ENCODE results near the gene TBC1D3G. TPM values are rescaled to one million over a fixed set of nuclear protein-coding genes. Genes with fewer than 3 reads are reported as not detected.
"Not testable (repeated sequence)": the region's sequence is repeated elsewhere in the genome, so short reads cannot be mapped to it uniquely, and the experiment has no call there.

Gene TBC1D3G
- 1 to 10 TPM in 2 of 10 donors, not detected in 8; 1.4 to 1.9 TPM for polyA plus RNA-seq (ENCODE audit: insufficient read length in 10 of 10)
- long read RNA-seq, donor 1, result 0 reads
- long read RNA-seq, donor 2, result 0 reads
- long read RNA-seq, donor 3, result 0 reads
- long read RNA-seq, donor 4, result 0 reads
- long read RNA-seq, donor 5, result 0 reads
- long read RNA-seq, donor 6, result 0 reads
- long read RNA-seq, donor 7, result 0 reads
- long read RNA-seq, donor 8, result 0 reads
- long read RNA-seq, donor 9, result 0 reads

GRCh38 chr17:36323584-36323983, at the start of gene TBC1D3G:
Gene TBC1D3G (plus strand): TSS chr17:36323884. CDS start chr17:36325412, 1,528 bp downstream.
- DNase-seq, result not testable (repeated sequence)

GRCh38 chr17:36283256-36283655, 40.4 kb upstream of the TBC1D3G start:
- not testable (repeated sequence) for DNase-seq

- DNase-seq, result not testable (repeated sequence)
Observed at GRCh38 chr17:36284219-36284618, 39.5 kb upstream of the TBC1D3G start.

DNA sequence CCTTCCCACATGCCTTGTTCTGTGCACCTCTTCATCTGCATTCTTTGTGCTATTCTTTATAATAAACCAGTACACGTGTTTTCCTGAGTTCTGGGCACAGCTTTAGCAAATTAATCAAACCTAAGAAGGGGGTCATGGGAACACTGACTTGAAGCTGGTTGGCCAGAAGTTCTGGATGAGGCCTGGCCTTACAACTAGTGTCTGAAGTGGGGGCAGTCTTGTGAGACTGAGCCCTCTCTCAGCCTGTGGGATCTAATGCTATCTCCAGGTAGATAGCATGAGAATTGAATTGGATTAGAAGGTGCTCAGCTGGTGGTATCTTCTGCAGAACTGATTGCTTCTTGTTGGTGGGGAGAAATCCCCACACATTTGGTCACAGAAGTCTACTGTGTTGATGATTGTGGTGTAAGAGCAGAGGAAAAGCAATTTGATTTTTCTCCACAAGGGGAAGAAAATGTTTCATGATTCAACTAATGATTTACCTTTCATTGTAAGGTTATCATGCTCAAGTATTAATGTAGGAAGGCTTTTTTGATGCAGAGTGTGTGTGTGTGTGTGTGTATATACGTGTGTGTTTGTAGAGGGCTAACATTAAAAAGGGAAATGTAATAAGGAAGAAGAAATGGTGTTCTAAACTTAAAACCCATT, 33.6 kb upstream of the TBC1D3G start:
- not testable (repeated sequence) for DNase-seq

DNA sequence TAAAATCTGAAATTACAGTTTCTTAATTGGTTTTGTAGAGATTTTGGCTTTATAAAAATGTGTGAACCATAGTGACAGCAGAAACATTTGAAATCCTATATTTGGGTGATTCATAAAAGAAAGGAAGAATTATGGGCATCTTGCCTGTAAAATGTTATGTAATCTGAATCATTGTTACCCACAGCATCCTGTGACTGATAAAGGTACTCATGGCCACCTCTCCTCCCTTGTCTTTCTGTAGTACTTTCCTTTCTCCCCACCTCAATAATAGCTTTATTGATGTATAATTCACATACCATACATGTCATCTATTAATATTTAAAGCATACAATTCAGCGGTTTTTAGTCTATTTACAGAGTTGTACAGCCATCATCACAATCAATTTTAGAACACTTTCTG, 28.5 kb upstream of the TBC1D3G start:
- DNase-seq, result not testable (repeated sequence)

GRCh38 chr17:36315736-36316135, 7.9 kb upstream of the TBC1D3G start:
- not testable (repeated sequence) for DNase-seq

DNA sequence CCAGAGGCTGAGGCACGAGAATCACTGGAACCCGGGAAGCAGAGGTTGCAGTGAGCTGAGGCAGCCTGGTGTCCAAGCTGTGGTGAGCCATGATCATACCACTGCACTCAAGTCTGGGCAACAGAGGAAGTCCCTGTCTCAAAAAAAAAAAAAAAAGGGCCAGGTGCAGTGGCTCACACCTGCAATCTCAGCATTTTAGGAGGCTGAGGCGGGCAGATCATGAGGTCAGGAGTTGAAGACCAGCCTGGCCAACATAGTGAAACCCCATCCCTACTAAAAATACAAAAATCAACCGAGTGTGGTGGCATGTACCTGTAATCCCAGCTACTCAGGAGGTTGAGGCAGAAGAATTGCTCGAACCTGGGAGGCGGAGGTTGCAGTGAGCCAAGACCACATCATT, 38.8 kb downstream of the TBC1D3G start:
- DNase-seq, result not testable (repeated sequence)

DNA sequence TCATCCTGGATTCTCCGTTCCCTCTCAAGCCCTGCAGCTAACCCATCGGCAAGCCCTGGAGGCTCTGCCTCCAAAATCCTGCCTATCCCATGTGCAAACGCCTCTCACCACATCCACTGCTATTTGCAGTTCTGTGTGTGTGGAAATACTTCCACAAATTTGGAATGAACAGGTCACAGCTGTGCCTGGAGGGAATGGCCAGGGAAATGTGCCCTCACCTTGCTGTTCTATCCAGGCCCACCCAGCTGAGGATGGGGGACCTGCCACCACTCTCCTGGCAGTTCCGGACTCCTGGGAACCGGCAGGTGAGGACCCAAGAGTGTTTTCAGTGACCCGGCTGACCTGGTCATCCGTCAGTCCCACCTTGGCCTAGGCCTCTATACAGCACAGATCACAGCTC, 52.3 kb downstream of the TBC1D3G start:
- DNase-seq, result not testable (repeated sequence)

Other genes starting within 250 kb of the TBC1D3G start
- 10 to 100 TPM in 3 of 10 donors, 1 to 10 TPM in 6, under 1 TPM in 1; 0.79 to 16.5 (median 6.4) TPM for gene CCL3, start 233.7 kb upstream of the TBC1D3G start, polyA plus RNA-seq (ENCODE audit: insufficient read length in 10 of 10)
- gene CCL4, start 220.1 kb upstream of the TBC1D3G start, polyA plus RNA-seq (ENCODE audit: insufficient read length in 10 of 10), result 10 to 100 TPM in 1 of 10 donors, 1 to 10 TPM in 8, under 1 TPM in 1; 0.48 to 16.8 (median 3.3) TPM
- gene TBC1D3B, start 147.2 kb upstream of the TBC1D3G start, polyA plus RNA-seq (ENCODE audit: insufficient read length in 10 of 10), result 10 to 100 TPM in 3 of 10 donors, 1 to 10 TPM in 7; 2.9 to 16.2 (median 7.5) TPM
- 10 to 100 TPM in 1 of 10 donors, 1 to 10 TPM in 3, under 1 TPM in 5, not detected in 1; 0.25 to 11.4 (median 0.95) TPM for gene CCL3L1, start 127.1 kb upstream of the TBC1D3G start, polyA plus RNA-seq (ENCODE audit: insufficient read length in 10 of 10)
- 10 to 100 TPM in 1 of 10 donors, 1 to 10 TPM in 6, under 1 TPM in 2, not detected in 1; 0.74 to 21.4 (median 2.5) TPM for gene CCL4L2, start 112.8 kb upstream of the TBC1D3G start, polyA plus RNA-seq (ENCODE audit: insufficient read length in 10 of 10)
- 1 to 10 TPM in 3 of 10 donors, under 1 TPM in 1, not detected in 6; 0.82 to 2.9 (median 1.3) TPM for gene TBC1D3I, start 59.3 kb upstream of the TBC1D3G start, polyA plus RNA-seq (ENCODE audit: insufficient read length in 10 of 10)
- 1 to 10 TPM in 1 of 10 donors, not detected in 9; 9.4 TPM for gene TBC1D3H, start 64.6 kb downstream of the TBC1D3G start, polyA plus RNA-seq (ENCODE audit: insufficient read length in 10 of 10)
- 10 to 100 TPM; 48.3 to 63.5 (median 54.7) TPM for gene ZNHIT3, start 162.8 kb downstream of the TBC1D3G start, polyA plus RNA-seq (ENCODE audit: insufficient read length in 10 of 10)
- 10 to 100 TPM; 19.5 to 49.0 (median 27.1) TPM for gene MYO19, start 211.0 kb downstream of the TBC1D3G start, polyA plus RNA-seq (ENCODE audit: insufficient read length in 10 of 10)
- 10 to 100 TPM in 1 of 10 donors, 1 to 10 TPM in 9; 6.6 to 10.3 (median 8.4) TPM for gene PIGW, start 211.1 kb downstream of the TBC1D3G start, polyA plus RNA-seq (ENCODE audit: insufficient read length in 10 of 10)
- 10 to 100 TPM; 38.7 to 68.7 (median 54.9) TPM for gene GGNBP2, start 221.0 kb downstream of the TBC1D3G start, polyA plus RNA-seq (ENCODE audit: insufficient read length in 10 of 10)

Data from muscle of back (tissue), 13 donors.